Stimulated activated naive CD4-positive, alpha-beta T cell treated with Interleukin-2 at 50 U/mL for 16 hours (primary cell): Measurements from ENCODE around the gene VAT1L.

Experiments used
- DNase-seq: peaks from one replicate; lab custom pipeline; 2025; lab: John Stamatoyannopoulos, UW

The VAT1L gene

GRCh38 chr16:77869997-77870813, 81.8 kb downstream of the VAT1L start:
- no peak for DNase-seq

- DNase-seq, result no peak
Measured at GRCh38 chr16:77871932-77872331, 83.6 kb downstream of the VAT1L start.

GRCh38 chr16:77873066-77873465, 84.7 kb downstream of the VAT1L start:
- no peak for DNase-seq

GRCh38 chr16:77874347-77874746, 86.0 kb downstream of the VAT1L start:
- no peak for DNase-seq

- DNase-seq, result no peak
Measured at GRCh38 chr16:77876776-77877175, 88.4 kb downstream of the VAT1L start.

GRCh38 chr16:77877712-77878347, 89.5 kb downstream of the VAT1L start:
- no peak for DNase-seq

- no peak for DNase-seq
Measured at GRCh38 chr16:77881355-77882030, 93.1 kb downstream of the VAT1L start.

- no peak for DNase-seq
Measured at GRCh38 chr16:77882358-77882757, 94.0 kb downstream of the VAT1L start.

GRCh38 chr16:77885571-77886295, 97.4 kb downstream of the VAT1L start:
- DNase-seq, result no peak

- no peak for DNase-seq
Measured at GRCh38 chr16:77888871-77889270, 100.5 kb downstream of the VAT1L start.

GRCh38 chr16:77890075-77890474, 101.7 kb downstream of the VAT1L start:
- DNase-seq, result no peak

- no peak for DNase-seq
Measured at GRCh38 chr16:77894162-77894561, 105.8 kb downstream of the VAT1L start.

GRCh38 chr16:77895962-77896361, 107.6 kb downstream of the VAT1L start:
- DNase-seq, result no peak

GRCh38 chr16:77896415-77897128, 108.2 kb downstream of the VAT1L start:
- DNase-seq, result no peak

GRCh38 chr16:77897129-77897437, 108.7 kb downstream of the VAT1L start:
- no peak for DNase-seq

GRCh38 chr16:77897831-77898605, 109.7 kb downstream of the VAT1L start:
- DNase-seq, result no peak

- no peak for DNase-seq
Measured at GRCh38 chr16:77898671-77899211, 110.4 kb downstream of the VAT1L start.

GRCh38 chr16:77899416-77899815, 111.1 kb downstream of the VAT1L start:
- no peak for DNase-seq

GRCh38 chr16:77905374-77905920, 117.1 kb downstream of the VAT1L start:
- DNase-seq, result no peak

- DNase-seq, result no peak
Measured at GRCh38 chr16:77910021-77910420, 121.7 kb downstream of the VAT1L start.
